GDM1 (cell line): Measurements from ENCODE around the gene NME7.

Source experiments
- DNase-seq: peaks from one replicate; lab custom pipeline; 2025; lab: John Stamatoyannopoulos, UW

NME7 gene

DNA sequence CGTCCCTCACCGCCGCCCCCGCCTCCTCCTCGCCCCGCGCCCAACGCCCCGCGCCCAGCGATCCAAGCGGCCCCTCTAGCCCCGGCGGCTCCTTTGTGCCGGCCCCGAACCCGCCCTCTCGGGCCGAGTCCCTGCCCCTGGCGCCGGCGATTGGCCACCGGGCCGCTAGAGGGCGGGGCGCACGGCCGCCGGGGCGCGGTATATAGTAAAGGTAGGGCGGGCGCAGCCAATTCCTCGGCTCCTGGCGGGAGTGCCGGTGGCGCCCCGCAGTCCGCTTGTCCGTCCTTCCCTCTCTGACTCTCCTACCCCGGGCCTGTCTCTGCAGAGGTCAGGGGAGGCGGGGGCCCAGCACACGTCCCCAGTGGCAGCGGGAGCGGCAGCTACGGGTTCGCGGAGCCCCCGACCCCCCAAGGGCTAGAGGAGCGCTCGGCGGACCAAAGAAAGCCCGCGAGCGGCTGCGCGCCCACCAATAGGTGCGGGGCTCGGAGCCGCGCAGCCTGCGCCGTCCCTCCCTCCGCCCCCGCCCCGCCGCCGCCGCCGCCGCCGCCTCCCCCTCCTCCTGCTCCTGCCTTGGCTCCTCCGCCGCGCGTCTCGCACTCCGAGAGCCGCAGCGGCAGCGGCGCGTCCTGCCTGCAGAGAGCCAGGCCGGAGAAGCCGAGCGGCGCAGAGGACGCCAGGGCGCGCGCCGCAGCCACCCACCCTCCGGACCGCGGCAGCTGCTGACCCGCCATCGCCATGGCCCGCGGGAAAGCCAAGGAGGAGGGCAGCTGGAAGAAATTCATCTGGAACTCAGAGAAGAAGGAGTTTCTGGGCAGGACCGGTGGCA lies 261.3 kb downstream of the NME7 start, which contains the start of gene ATP1B1:
TSS of gene ATP1B1 (plus strand) at position 596 of the 826 bp plus-strand sequence. CDS start at position 736, 140 bp downstream.
- DNase-seq, result peak; percentile 82

DNA sequence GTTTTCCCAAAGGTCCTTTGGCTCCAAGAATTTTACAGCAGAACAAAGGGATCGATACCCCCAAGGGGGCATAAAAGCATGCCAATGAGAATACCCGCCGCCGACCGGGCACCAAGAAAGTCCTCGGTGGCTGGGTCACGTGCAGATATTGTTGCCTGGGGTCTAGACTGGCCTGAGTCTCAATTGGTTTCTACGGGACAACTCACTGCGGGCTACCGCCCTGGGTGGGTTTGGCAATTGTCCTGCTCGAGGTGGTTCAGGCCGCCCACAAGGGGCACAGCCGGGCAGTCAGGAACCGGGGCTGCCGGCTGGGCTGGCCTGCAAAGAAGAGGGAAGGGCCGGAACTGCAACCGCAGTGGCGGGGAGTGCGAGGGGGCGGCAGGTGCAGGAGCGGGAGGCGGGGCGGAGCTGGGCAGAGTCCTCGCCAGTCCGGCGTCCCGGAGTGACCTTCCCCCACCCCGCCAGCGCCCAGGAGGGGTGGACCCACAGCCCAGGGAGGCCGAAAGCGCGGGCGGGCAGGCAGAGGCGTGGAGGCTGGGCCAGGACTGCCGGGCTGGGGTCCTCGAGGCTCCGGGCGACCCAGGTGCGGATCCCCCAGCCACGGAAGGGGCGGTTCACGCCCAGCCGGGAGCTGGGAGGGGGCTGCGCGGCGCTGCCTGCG lies 262.0 kb downstream of the NME7 start:
- peak; percentile 22 for DNase-seq

DNA sequence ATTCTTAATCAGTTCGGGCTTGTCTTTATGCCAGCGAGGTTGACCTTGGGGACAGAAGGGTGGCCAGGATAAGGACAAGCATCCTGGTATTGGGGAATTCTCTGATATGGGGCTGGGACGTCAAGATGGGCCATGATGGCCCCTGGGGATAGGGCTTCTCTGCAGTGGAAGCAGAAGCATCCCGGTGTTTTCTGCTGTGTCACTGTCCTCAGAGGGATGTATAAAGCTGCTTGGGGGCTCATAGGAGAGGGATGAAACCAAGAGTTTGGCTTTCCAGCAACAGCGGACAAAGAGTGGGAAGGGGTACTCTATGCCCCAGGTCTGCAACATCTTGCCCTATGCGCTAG lies 262.5 kb downstream of the NME7 start:
- no peak for DNase-seq

DNA sequence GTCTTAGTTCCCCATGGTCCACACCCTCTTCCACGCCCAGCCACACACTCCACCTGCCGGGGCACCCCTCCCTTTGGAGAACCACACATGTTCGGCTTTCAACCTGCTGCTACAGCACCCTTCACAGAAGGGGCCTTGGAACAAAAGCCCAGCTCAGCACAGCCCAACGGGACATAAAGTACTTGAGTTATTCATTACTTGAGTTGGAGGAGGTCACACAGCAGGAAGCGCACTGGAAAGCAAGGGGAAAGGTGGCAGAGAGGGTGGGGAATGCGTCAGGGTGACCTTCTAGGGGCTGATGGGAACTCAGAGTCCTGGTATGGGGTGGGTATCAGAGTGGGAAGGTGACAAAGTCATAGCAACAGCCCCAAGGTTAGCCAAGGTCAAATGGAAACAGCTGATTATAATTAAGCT lies 264.1 kb downstream of the NME7 start:
- DNase-seq, result no peak

- no peak for DNase-seq
Observed at GRCh38 chr1:169103002-169103401, 264.6 kb downstream of the NME7 start.

GRCh38 chr1:169102567-169102966 lies 265.0 kb downstream of the NME7 start:
- no peak for DNase-seq

GRCh38 chr1:169100651-169101088 lies 266.9 kb downstream of the NME7 start:
- DNase-seq, result no peak

DNA sequence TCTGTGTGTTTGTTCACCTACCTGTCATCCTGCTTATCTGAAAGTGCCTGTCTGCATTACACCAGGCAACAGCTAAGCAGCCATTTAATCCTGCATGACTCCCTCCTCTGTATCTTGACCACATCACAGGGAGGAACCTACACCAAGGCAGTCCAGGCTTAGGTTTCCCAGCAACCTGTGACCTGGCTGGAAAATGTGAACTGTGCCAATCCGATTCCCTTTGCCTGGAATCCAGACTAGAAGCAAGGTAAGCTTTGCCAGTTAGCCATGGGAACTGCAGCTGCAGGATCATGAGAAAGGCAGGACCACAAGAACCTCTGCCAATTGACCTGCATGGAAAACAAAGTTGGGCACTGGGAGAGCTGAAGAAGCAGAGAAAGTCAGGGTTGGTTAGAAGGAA lies 267.4 kb downstream of the NME7 start:
- no peak for DNase-seq

DNA sequence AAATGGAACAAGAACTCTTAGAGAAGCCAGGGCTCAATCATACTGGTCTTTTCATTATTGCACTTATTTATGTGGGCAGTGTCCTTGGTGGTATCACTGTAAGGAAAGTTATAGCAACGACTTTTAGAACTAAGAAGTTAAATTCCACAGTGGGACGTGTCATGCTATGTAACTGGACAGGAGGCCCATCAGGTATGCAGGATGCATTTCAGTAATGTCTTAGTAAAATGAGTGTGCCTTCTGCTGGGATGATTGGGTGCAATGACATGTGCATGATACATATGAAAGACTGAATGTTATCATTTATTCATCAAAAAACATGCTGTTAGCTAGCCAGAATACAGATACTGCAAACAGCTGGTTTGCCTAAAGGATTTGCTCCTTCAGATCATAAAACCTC lies 268.0 kb downstream of the NME7 start:
- no peak for DNase-seq

DNA sequence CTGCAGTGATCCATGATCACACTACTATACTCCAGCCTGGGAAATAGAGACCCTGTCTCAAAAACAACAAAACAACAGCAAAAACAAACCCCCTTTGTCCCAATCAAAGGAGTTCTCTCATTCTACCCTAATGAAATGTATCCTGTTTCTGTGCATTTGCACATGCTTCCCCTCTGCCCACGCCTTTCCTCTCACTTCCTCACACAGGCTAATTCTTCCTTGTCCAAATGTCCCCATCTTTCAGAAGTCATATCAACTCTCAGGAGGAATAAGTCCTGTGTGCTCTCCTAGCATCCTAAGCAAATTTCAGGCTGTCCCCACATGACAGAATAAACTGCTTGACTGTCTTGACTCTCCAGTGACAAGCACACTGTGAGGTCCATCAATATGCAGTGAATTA lies 269.2 kb downstream of the NME7 start:
- DNase-seq, result no peak

GRCh38 chr1:169094897-169095569 lies 272.6 kb downstream of the NME7 start:
- no peak for DNase-seq

DNA sequence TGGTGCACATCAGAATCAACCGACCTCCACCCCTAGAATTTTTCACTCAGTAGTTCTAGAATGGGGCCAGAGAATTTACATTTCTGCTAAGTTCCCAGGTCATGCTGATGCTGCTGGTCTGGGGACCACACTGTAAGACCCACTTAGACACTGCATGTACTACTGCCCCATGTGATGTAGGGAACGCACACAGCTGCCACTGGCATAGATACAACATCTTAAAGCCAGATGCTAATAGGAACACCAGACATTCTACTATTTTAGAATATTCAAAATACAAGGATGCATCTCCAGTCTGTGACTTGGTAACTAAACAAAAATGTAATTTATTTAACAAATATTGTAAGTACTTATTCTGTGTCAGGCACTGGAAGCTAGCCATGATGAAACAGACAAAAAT lies 275.2 kb downstream of the NME7 start:
- no peak for DNase-seq

GRCh38 chr1:169091480-169091941 lies 276.1 kb downstream of the NME7 start:
- DNase-seq, result no peak

DNA sequence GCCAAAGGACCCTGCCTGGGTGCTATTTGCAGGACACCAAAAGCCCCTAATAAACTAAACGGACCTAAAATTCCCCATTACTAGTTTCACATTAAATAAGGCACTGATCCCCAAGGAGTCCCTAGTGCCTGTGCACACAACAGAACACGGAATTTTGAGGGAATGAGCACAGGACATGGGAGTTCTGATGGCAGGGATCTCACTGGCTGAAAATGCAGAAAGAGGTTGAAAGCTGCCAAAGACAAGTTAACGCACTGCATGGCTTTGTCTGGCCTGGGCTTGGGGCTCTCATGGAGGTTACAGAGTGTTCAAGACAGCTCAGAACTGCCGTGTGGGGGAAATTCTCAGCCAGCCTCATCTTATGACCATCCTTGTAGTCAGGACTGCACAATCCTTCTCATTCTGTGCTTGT lies 276.7 kb downstream of the NME7 start:
- no peak for DNase-seq

- no peak for DNase-seq
Observed at GRCh38 chr1:169090308-169090899, 277.2 kb downstream of the NME7 start.

DNA sequence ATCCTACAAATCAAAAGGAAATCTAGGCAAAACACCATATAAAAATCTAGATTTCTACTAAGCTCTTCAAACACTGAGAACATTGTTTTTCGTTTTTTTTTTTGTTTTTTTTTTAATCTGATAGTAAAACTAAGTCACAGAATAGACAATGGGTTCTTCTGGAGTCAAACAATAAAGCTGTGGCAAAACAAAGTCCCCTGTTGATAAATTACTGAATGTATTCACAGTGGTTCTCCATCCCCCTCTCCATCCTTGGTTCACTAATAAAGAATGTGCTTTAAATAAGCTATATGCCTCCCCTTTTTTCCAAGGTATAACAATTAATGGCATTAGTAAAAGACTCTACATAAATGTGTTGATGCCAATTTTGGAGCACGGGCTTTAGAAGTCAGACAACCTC lies 277.8 kb downstream of the NME7 start:
- DNase-seq, result no peak

DNA sequence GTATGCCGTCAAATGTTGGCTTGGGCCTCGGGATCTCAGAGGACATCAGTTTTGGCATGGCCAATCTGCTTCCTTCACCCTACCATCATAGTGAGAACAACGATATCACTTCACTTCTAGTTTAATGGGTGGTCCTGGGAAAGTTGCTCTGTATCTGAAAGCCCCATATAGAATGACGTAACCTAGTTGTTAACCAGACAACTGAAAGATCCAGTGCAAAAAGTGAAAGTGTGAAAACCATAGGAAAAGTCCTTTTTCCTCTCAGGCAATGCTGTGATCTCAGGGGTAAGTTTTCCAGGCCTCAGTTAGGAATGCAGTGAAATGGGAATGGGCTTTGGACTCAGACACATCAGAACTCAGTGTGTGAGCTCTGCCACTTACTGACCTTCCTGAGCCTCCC lies 279.7 kb downstream of the NME7 start:
- no peak for DNase-seq

GRCh38 chr1:169086603-169087455 lies 280.8 kb downstream of the NME7 start:
- DNase-seq, result no peak

- no peak for DNase-seq
Observed at GRCh38 chr1:169085911-169086310, 281.7 kb downstream of the NME7 start.
